AG09309 (cell line): Measurements from ENCODE around the gene GRK3.

ENCODE experiments used
- DNase-seq: peaks from one replicate; pipeline ENCODE4 v3.0.0-alpha.2; 2010; ENCODE audit warnings: low read depth
- H3K4me3 ChIP-seq: 2 replicates; pipeline ENCODE4 v1.5.1; 2011; ENCODE audit warnings: mild to moderate bottlenecking, low read depth, low read length, moderate library complexity; ENCODE audit not compliant: control insufficient read depth
- CTCF ChIP-seq: IDR thresholded peaks from 2 replicates; pipeline ENCODE4 v1.5.1; 2011; ENCODE audit warnings: mild to moderate bottlenecking, low read depth, low read length, inconsistent platforms; ENCODE audit not compliant: insufficient read depth, control insufficient read depth; ENCODE audit errors: missing control alignments

The GRK3 gene

GRCh38 chr22:25670070-25670461 is 105.6 kb downstream of the GRK3 start:
- H3K4me3 ChIP-seq, result no peak overlapping the region
- no peak for DNase-seq
- TF ChIP-seq CTCF, result no peak

GRCh38 chr22:25672289-25673084 is 108.0 kb downstream of the GRK3 start:
- DNase-seq, result no peak
- no peak overlapping the region for H3K4me3 ChIP-seq
- no peak for TF ChIP-seq CTCF

GRCh38 chr22:25673713-25674112 is 109.2 kb downstream of the GRK3 start:
- no peak overlapping the region for H3K4me3 ChIP-seq
- no peak for DNase-seq
- no peak for TF ChIP-seq CTCF

- H3K4me3 ChIP-seq, result no peak overlapping the region
- DNase-seq, result no peak
- no peak for TF ChIP-seq CTCF
Measured at GRCh38 chr22:25677631-25678030, 113.2 kb downstream of the GRK3 start.

GRCh38 chr22:25680051-25680450 is 115.6 kb downstream of the GRK3 start:
- H3K4me3 ChIP-seq, result no peak overlapping the region
- no peak for DNase-seq
- no peak for TF ChIP-seq CTCF

GRCh38 chr22:25680956-25681355 is 116.5 kb downstream of the GRK3 start:
- no peak overlapping the region for H3K4me3 ChIP-seq
- DNase-seq, result no peak
- no peak for TF ChIP-seq CTCF

GRCh38 chr22:25682109-25682508 is 117.6 kb downstream of the GRK3 start:
- TF ChIP-seq CTCF, result no peak
- H3K4me3 ChIP-seq, result no peak overlapping the region
- no peak for DNase-seq
